Glutamatergic neuron (in vitro differentiated cells): ENCODE data around the gene SLC26A6. TPM values are rescaled to one million over a fixed set of nuclear protein-coding genes. Genes with fewer than 3 reads are reported as not detected.

Experiments
- DNase-seq: peaks from one replicate; pipeline ENCODE4 v3.0.0; 2022
- H3K27ac Mint-ChIP-seq: one replicate; pipeline ENCODE4 v1.8.0; 2020; ENCODE audit warnings: mild to moderate bottlenecking, mixed read lengths, inconsistent platforms; ENCODE audit not compliant: unreplicated experiment
- H3K27me3 Mint-ChIP-seq: one replicate; pipeline ENCODE4 v1.8.0; 2020; ENCODE audit warnings: mild to moderate bottlenecking, moderate library complexity, mixed read lengths, inconsistent platforms; ENCODE audit not compliant: unreplicated experiment
- H3K36me3 Mint-ChIP-seq: one replicate; pipeline ENCODE4 v1.8.0; 2020; ENCODE audit warnings: mild to moderate bottlenecking, mixed read lengths, inconsistent platforms; ENCODE audit not compliant: unreplicated experiment
- H3K4me1 Mint-ChIP-seq: one replicate; pipeline ENCODE4 v1.8.0; 2020; ENCODE audit warnings: mild to moderate bottlenecking, low read depth, mixed read lengths, inconsistent platforms; ENCODE audit not compliant: unreplicated experiment
- H3K4me3 Mint-ChIP-seq: one replicate; pipeline ENCODE4 v1.8.0; 2020; ENCODE audit warnings: mild to moderate bottlenecking, mixed read lengths, inconsistent platforms; ENCODE audit not compliant: unreplicated experiment
- H3K9me3 Mint-ChIP-seq: one replicate; pipeline ENCODE4 v1.8.0; 2020; ENCODE audit warnings: mild to moderate bottlenecking, moderate library complexity, mixed read lengths, inconsistent platforms; ENCODE audit not compliant: unreplicated experiment
- CTCF ChIP-seq: fragments of 200-600 bp; sonication (generic); IDR thresholded peaks from one replicate; pipeline ENCODE4 v1.5.0; 2021; ENCODE audit not compliant: partially characterized antibody, unreplicated experiment
- total RNA-seq: library from RNA; stranded (reverse); fragmentation: NEBNext Ultra II Directional; extraction: Animal tissue kit (Norgen Biotek cat#: 25700); gene quantifications from one replicate; pipeline ENCODE4 v1.2.1, GENCODE V29; 2021; ENCODE audit not compliant: unreplicated experiment

Gene SLC26A6
- total RNA-seq, 1 donor from 2014 or later = 26.0 TPM

DNA sequence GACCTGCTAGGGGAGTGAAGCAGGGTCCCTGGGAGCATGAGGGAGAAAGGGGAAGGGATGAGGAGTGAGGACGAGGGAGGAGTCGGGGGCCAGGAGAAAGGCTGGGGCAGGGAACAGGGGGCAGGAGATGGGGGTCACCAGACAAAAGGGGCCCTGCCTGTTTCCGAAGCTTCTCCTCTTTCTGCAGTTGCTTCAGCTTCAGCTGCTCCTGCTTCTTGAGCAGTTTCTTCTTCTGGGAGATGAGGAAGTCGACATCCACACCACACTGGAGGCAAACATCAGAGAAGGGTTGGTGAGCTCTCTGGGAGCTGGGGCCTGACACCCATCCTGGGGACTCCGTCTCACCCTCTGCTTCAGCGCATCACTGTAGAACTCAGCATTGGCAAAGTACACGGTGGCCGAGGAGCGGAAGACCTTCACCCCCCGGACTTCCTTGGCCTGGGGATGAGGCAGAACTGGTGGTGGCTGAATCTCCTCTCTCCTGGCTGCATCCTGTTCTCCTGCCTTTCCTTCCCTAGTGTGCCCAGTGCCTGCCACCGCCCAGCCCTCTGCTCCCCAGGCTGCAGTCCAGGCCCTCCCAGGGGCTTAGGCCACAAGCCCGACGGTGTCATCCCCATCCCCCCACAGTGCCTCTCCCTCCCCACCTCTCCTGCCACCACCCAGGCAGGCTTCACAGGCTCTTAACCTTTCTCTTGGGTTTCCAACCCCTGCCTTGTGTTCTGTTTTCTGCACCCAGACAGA, 6.8 kb downstream of the SLC26A6 start:
- H3K27me3 Mint-ChIP-seq = peaks cover 7% of the 10 kb centered on the region
- no peak overlapping the region for H3K27ac Mint-ChIP-seq
- no peaks in the 10 kb centered on the region for H3K4me1 Mint-ChIP-seq
- peaks cover 2% of the 10 kb centered on the region for H3K9me3 Mint-ChIP-seq
- DNase-seq = no peak
- H3K36me3 Mint-ChIP-seq = no peaks in the 10 kb centered on the region
- no peak for TF ChIP-seq CTCF
- no peak overlapping the region for H3K4me3 Mint-ChIP-seq

GRCh38 chr3:48625600-48625999, 9.7 kb downstream of the SLC26A6 start:
- Mint-ChIP-seq H3K27ac (no peak overlapping the region), H3K4me3 (no peak overlapping the region), H3K36me3 (no peaks in the 10 kb centered on the region), H3K27me3 (peaks cover 7% of the 10 kb centered on the region), H3K4me1 (no peaks in the 10 kb centered on the region), H3K9me3 (peaks cover 2% of the 10 kb centered on the region)
- DNase-seq = no peak
- TF ChIP-seq CTCF = no peak

DNA sequence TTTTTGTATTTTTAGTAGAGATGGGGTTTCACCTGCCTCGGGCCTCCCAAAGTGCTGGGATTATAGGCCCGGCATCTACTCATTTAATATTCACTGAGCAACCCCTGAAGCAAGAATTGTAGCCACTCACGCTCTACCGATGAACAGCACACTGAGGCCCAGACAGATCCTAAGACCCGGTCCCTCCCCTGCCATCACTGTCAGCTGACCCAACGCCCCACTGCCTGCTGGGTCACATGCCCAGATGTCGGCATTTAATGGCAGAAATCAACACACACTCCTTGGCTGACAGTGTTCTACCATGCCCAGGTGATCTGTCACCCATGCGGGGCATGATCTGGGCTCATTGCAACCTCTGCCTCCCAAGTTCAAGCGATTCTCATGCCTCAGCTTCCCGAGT, 10.5 kb downstream of the SLC26A6 start:
- no peak overlapping the region for H3K4me3 Mint-ChIP-seq
- H3K4me1 Mint-ChIP-seq = no peaks in the 10 kb centered on the region
- no peak for TF ChIP-seq CTCF
- H3K9me3 Mint-ChIP-seq = peaks cover 2% of the 10 kb centered on the region
- no peaks in the 10 kb centered on the region for H3K36me3 Mint-ChIP-seq
- H3K27me3 Mint-ChIP-seq = peaks cover 7% of the 10 kb centered on the region
- DNase-seq = no peak
- no peak overlapping the region for H3K27ac Mint-ChIP-seq

DNA sequence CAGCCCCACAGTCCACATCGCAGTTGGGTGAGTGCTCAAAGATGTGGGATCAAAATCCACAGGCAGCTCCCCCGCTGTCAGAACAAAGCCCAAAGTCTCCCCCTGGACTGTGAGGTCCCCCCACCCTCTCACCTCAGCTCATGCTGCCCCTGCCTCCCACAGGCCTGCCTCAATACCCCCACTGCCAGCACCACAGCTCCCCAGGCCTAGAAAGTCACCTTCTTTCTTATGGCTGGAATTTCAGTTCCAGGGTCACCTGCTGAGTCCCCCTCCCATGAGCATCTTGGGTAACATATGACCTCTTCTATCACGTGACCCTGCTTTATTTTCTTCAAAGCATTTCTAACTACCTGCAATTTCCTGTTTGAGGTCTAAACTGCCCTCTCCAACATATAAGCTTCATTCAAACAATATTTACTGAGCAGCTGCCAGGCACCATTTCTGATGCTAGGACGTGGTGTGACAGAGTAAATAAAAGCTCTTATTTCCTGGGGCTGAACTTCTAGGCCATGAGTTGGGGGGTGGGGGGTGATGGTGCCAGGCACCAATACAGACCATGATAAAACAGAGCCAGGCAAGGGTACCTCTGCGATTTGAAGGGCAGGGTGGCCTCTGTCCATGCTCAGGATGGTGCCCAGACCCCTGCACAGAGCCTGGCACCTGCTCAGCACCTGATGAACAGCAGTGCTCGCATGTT, 11.3 kb downstream of the SLC26A6 start:
- H3K36me3 Mint-ChIP-seq = no peaks in the 10 kb centered on the region
- peaks cover 6% of the 10 kb centered on the region for H3K27me3 Mint-ChIP-seq
- no peak overlapping the region for H3K4me3 Mint-ChIP-seq
- no peak for TF ChIP-seq CTCF
- H3K27ac Mint-ChIP-seq = no peak overlapping the region
- DNase-seq = no peak
- H3K9me3 Mint-ChIP-seq = peaks cover 3% of the 10 kb centered on the region
- no peaks in the 10 kb centered on the region for H3K4me1 Mint-ChIP-seq

- no peak for DNase-seq
- Mint-ChIP-seq H3K4me3 (no peak within 1 kb of the TSS), H3K9me3 (peaks cover 8% of the 10 kb centered on the region), H3K27me3 (peaks cover 2% of the 10 kb centered on the region), H3K27ac (no peak within 1 kb of the TSS), H3K4me1 (no peaks in the 10 kb centered on the region), H3K36me3 (peaks cover 8% of the 10 kb centered on the region)
- no peak for TF ChIP-seq CTCF
Observed at GRCh38 chr3:48621461-48621869, 13.8 kb downstream of the SLC26A6 start, which contains the start of gene TMEM89. TMEM89 (minus strand) TSS chr3:48621769; CDS start chr3:48621756, 13 bp downstream.
